Testis (tissue), 3 donors: ENCODE results near the gene RAB11FIP5. TPM values are rescaled to one million over a fixed set of nuclear protein-coding genes. Genes with fewer than 3 reads are reported as not detected.

Source experiments
- DNase-seq: peaks from one replicate; pipeline ENCODE4 v3.0.0-alpha.2; 2019
- H3K27ac ChIP-seq, 2 donors: fragments of 200-600 bp; sonication (generic); one replicate each; pipeline ENCODE4 v1.5.1; 2019
- H3K27me3 ChIP-seq: fragments of 200-600 bp; sonication (generic); one replicate; pipeline ENCODE4 v1.5.1; 2019
- H3K36me3 ChIP-seq: fragments of 200-600 bp; sonication (generic); one replicate; pipeline ENCODE4 v1.5.1; 2017; ENCODE audit warnings: low read depth; ENCODE audit errors: missing control alignments
- H3K4me1 ChIP-seq: fragments of 200-600 bp; sonication (generic); one replicate; pipeline ENCODE4 v1.5.1; 2019
- H3K4me3 ChIP-seq, 2 donors: fragments of 200-600 bp; sonication (generic); one replicate each; pipeline ENCODE4 v1.5.1; 2017 to 2019
- H3K9me3 ChIP-seq: fragments of 200-600 bp; sonication (generic); one replicate; pipeline ENCODE4 v1.5.1; 2017
- POLR2A ChIP-seq: fragments of 450-650 bp; IDR thresholded peaks from one replicate; pipeline ENCODE4 v1.6.1; 2017; ENCODE audit warnings: antibody characterized with exemption, mild to moderate bottlenecking, moderate library complexity
- WGBS, 2 donors: methylation state at CpG; one replicate each; pipeline ENCODE4 v1.1.5; 2018; 5-methylcytosine and 5-hydroxymethylcytosine counted together
- intact Hi-C: fragments of 100-400 bp; cut with DNase I; formaldehyde crosslinking; loops from one replicate; pipeline ENCODE4 v1.15.1; 2023; ENCODE audit warnings: low total_unique reads
- polyA plus RNA-seq: library from polyadenylated mRNA; stranded (reverse); fragments of 350-450 nt; fragmentation: Illumina TruSeq; extraction: RNeasy Lipid Tissue Mini Kit (QIAGEN cat#74804); gene quantifications from one replicate; pipeline ENCODE4 v1.2.3, GENCODE V29; 2014; ENCODE audit warnings: low read depth, low replicate concordance; ENCODE audit not compliant: insufficient read depth
- total RNA-seq, 2 donors: library from RNA; depleted of rRNA; stranded (reverse); fragments of >200 nt; gene quantifications; one replicate each; pipeline ENCODE4 v1.2.3, GENCODE V29; 2016
- TF ChIP-seq, protein P1 (sequence below), 3 experiments: fragments of 450-650 bp in 2 of 3; fragments of 200-600 bp in 1 of 3; sonication (generic) in 1 of 3; IDR thresholded peaks; one replicate each; pipeline ENCODE4 v1.5.1; 2016 to 2019; ENCODE audit warnings: antibody characterized with exemption in 3 of 3, mild to moderate bottlenecking in 2 of 3, moderate library complexity in 1 of 3

The RAB11FIP5 gene
- total and polyA plus RNA-seq, 3 donors from 2014 or later: 108 to 332 (median 168) TPM

DNA sequence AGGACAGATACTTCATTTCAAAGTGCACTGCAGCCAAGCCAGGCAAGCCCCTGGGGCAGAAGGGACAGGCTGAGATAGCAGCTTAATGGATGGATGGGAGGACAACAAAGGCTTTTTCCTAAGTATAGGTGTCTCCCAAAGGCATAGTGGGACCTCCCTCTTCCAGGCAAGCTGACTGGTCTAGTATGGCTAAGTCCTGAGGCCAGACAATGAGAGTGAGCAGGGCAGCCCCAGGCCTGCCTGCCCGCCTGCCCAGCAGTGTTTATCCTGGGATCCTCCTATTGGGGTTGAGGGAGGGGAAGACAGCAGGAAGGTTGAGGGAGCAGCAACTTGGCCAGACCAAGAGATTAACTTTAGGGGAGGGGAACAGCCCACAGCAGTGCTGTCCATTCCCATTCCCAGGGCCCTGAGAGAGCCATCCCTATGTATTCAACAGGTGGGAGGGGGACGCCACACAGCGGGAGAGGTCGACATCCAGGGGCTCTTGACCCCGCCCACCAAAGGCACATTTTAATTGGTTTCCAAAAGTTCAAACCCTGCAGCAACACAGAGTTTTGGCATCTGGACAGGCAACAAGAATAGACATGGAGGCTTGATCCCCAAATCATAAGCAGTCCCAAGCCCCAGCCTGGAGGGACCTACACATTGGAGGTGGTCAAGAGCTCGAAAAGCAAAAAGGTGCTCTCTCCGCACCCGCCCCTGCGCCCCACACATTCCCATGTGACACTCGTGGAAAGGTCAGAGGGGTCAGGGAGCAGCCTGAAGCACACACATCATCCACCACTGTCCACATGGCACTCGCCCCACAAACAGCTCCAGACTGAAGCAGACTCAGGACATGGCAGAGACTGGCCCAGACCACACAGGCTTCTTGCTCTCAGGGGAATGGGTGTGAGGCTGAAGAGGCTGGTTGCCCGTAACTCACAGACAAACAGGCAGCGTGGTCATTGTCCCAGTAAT is 38.4 kb downstream of the RAB11FIP5 start:
- Histone ChIP-seq H3K27ac (no peak overlapping the region), H3K4me1 (peaks cover 15% of the 10 kb centered on the region), H3K4me3 (no peak overlapping the region), H3K27me3 (no peaks in the 10 kb centered on the region), H3K36me3 (no peaks in the 10 kb centered on the region), H3K9me3 (no peaks in the 10 kb centered on the region)
- 91 to 95% methylated on average over 11 to 13 of the region's 13 CpGs for WGBS, 2 donors
- intact Hi-C loops: no loop called here
- no peak for DNase-seq
- TF ChIP-seq, protein P1, sequence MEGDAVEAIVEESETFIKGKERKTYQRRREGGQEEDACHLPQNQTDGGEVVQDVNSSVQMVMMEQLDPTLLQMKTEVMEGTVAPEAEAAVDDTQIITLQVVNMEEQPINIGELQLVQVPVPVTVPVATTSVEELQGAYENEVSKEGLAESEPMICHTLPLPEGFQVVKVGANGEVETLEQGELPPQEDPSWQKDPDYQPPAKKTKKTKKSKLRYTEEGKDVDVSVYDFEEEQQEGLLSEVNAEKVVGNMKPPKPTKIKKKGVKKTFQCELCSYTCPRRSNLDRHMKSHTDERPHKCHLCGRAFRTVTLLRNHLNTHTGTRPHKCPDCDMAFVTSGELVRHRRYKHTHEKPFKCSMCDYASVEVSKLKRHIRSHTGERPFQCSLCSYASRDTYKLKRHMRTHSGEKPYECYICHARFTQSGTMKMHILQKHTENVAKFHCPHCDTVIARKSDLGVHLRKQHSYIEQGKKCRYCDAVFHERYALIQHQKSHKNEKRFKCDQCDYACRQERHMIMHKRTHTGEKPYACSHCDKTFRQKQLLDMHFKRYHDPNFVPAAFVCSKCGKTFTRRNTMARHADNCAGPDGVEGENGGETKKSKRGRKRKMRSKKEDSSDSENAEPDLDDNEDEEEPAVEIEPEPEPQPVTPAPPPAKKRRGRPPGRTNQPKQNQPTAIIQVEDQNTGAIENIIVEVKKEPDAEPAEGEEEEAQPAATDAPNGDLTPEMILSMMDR (IDR thresholded peaks at IDR 0.05): no peak
- no peak for TF ChIP-seq POLR2A

DNA sequence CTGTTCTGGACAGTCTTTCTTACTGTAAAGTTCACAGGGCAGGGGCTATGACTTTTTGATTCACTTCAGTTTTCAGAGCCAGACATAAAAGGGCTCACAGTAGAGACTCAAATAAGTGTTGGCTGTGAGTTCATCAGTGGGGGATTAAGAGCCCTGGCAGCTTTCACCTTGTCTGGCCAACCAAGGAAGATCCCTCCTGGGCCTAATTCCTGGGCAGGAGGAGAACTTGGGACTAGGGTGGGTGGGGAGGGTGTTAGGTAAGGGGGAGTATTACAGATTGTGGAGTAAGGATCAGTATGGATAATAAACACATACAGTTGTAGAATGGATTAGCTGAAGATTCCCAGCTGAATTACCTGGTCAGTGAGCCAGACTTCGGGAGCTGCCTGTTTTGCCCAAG is 40.3 kb downstream of the RAB11FIP5 start:
- Histone ChIP-seq H3K36me3 (no peaks in the 10 kb centered on the region), H3K27ac (peak overlapping the region; percentile 75 to 94), H3K4me3 (peak overlapping the region; percentile 77 to 78), H3K9me3 (no peaks in the 10 kb centered on the region), H3K27me3 (no peaks in the 10 kb centered on the region), H3K4me1 (peaks cover 17% of the 10 kb centered on the region)
- TF ChIP-seq POLR2A: no peak
- TF ChIP-seq, protein P1 (IDR thresholded peaks at IDR 0.05): no peak
- WGBS, 2 donors: 87 to 100% methylated on average over 1 of the region's 1 CpG
- DNase-seq: no peak
- intact Hi-C loops: no loop called here

DNA sequence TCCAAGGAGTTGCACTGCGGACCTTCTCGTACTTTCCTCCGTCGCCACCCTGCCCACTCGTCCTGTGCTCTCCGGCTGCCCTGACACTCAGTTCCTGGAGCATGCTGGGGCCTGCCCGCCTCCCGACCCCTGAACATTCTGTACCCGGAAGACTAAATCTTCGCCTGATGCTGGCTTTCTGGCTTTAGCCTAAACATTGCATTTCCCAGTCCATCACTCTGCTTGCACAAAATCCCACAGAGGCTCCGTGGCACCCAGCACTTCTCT is 40.7 kb downstream of the RAB11FIP5 start:
- peak overlapping the region; percentile 75 to 94 for H3K27ac ChIP-seq
- H3K36me3 ChIP-seq: no peaks in the 10 kb centered on the region
- intact Hi-C loops: no loop called here
- DNase-seq: peak; percentile 63
- TF ChIP-seq POLR2A: no peak
- TF ChIP-seq, protein P1 (IDR thresholded peaks at IDR 0.05): no peak
- peaks cover 17% of the 10 kb centered on the region for H3K4me1 ChIP-seq
- no peaks in the 10 kb centered on the region for H3K27me3 ChIP-seq
- peak overlapping the region; percentile 77 to 78 for H3K4me3 ChIP-seq
- H3K9me3 ChIP-seq: no peaks in the 10 kb centered on the region
- 4 to 6% methylated on average over 11 of the region's 11 CpGs for WGBS, 2 donors

DNA sequence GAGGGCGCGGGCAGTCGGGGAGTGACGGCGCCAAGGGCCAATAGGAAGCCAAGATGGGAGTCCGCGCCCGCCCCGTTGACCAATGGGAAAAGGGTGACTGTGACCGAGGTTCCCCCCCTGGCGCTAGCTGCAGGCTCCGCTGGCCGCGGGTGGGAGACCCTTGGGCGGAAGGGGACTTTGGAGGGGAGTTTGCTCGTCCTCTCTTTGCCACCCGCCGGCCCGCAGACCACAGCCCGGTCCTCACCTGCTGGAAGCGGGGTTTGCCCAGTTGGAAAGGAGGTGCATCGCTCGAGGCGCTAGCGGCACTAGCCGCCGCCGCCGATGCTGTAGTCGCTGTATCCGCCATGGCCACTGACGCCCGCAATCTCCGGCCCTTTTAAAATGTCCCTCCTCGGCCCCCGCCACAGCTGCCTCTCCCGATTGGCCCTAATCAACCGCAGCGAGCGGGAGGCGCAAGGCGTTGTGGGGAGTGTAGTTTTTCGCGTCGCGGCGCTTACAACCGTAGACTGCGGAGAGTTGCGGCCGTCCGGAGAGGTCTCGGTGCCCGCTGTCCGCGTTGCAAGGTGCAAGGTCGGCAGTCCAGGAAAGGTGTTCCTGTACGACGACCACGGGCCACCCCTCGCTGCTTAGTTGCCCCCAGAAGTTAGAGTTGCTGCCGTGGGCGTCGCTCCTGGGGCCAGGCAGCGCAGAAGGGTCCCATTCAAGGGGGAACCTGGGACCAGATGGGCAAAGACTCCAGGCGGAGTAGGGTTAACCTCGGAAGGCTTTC is 41.2 kb downstream of the RAB11FIP5 start, which contains the start of gene SFXN5:
Gene SFXN5, minus strand, starts transcription at position 353 of the 769 bp plus-strand sequence. Its CDS starts 7 bp downstream, at position 346.
- peak; percentile 99 for DNase-seq
- intact Hi-C loops: no loop called here
- H3K4me1 ChIP-seq: peaks cover 17% of the 10 kb centered on the region
- H3K4me3 ChIP-seq: peak within 1 kb of the TSS; percentile 77 to 78
- no peaks in the 10 kb centered on the region for H3K36me3 ChIP-seq
- peak within 1 kb of the TSS; percentile 75 to 94 for H3K27ac ChIP-seq
- no peaks in the 10 kb centered on the region for H3K9me3 ChIP-seq
- 0 to 1% methylated on average over 20 to 60 of the region's 67 CpGs for WGBS, 2 donors
- TF ChIP-seq, protein P1 (IDR thresholded peaks at IDR 0.05): peak in 1 of 3 experiments; percentile 15
- peak; percentile 7 for TF ChIP-seq POLR2A
- no peaks in the 10 kb centered on the region for H3K27me3 ChIP-seq
